Measurements from ENCODE around the gene ANKS1B. TPM values are rescaled to one million over a fixed set of nuclear protein-coding genes. Genes with fewer than 3 reads are reported as not detected.

Gene ANKS1B
- total RNA-seq, 1 experiment from 2014 or later: 18.8 TPM

DNA sequence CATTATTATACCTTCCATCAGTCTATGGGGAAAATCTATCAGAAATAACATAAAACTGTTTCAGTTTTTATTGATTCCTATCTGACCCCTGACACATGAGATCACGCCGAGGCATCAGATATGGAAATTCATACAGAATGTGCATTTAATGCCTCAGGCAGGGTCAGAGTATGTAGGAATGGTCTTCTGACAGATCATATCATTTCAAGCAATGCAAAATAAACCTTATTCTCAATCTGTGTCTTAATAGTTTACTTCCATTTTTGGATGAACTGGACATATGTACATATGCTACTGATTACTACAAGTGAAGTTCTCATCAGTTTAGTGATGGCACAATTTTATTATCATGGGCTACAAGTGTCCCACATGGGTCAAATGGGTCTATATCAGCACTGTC is 150.0 kb downstream of the ANKS1B start:
- no TSS peak for BruUV-seq (replicated peaks)
- Mint-ChIP-seq H3K4me3 (ENCODE audit: unreplicated experiment) (no peak overlapping the region), H3K27me3 (ENCODE audit: insufficient read depth, unreplicated experiment) (no peaks in the 10 kb centered on the region), H3K27ac (ENCODE audit: low read depth, unreplicated experiment) (no peak overlapping the region), H3K36me3 (ENCODE audit: insufficient read depth, unreplicated experiment) (no peaks in the 10 kb centered on the region), H3K9me3 (ENCODE audit: unreplicated experiment) (no peaks in the 10 kb centered on the region), H3K4me1 (ENCODE audit: insufficient read depth, unreplicated experiment) (peaks cover 5% of the 10 kb centered on the region)
- POLR2A ChIA-PET: no interaction called here
- intact Hi-C loops (cut with micrococcal nuclease): no loop called here
- DNase-seq (ENCODE audit: unreplicated experiment): no peak
- TF ChIP-seq, protein P1, sequence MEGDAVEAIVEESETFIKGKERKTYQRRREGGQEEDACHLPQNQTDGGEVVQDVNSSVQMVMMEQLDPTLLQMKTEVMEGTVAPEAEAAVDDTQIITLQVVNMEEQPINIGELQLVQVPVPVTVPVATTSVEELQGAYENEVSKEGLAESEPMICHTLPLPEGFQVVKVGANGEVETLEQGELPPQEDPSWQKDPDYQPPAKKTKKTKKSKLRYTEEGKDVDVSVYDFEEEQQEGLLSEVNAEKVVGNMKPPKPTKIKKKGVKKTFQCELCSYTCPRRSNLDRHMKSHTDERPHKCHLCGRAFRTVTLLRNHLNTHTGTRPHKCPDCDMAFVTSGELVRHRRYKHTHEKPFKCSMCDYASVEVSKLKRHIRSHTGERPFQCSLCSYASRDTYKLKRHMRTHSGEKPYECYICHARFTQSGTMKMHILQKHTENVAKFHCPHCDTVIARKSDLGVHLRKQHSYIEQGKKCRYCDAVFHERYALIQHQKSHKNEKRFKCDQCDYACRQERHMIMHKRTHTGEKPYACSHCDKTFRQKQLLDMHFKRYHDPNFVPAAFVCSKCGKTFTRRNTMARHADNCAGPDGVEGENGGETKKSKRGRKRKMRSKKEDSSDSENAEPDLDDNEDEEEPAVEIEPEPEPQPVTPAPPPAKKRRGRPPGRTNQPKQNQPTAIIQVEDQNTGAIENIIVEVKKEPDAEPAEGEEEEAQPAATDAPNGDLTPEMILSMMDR (IDR thresholded peaks at IDR 0.05; ENCODE audit: unreplicated experiment): no peak
- CTCF ChIA-PET: no interaction called here

DNA sequence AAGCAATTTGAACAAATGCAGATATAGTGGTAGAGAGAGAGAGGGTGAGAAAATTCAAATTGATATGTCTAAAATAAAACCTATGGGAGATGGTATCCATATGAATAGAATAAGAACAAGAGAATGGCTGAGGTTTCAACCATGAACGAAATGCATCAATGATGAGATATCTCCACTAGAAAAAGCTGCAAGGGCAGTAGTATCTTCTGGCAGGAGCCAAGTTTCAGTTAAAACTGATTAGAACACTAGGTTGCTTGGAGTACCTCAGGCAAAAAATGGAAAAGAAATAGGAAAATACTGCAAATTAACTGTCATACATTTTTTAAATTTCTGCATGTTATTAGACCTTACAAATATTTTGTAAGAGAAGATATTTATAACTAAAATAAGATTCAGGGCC is 151.3 kb downstream of the ANKS1B start:
- ChIA-PET POLR2A (interaction anchor here (0.8 kb wide), 1 partner anchor 44 kb away, joined by 3 read pairs; no protein-coding TSS in a partner anchor), CTCF (interaction anchor here (1.0 to 1.1 kb wide), 2 partner anchors 10 to 791 kb away, joined by 3 read pairs; no protein-coding TSS in a partner anchor)
- no peak overlapping the region for H3K4me3 Mint-ChIP-seq (ENCODE audit: unreplicated experiment)
- DNase-seq (ENCODE audit: unreplicated experiment): no peak
- H3K27me3 Mint-ChIP-seq (ENCODE audit: insufficient read depth, unreplicated experiment): no peaks in the 10 kb centered on the region
- peaks cover 5% of the 10 kb centered on the region for H3K4me1 Mint-ChIP-seq (ENCODE audit: insufficient read depth, unreplicated experiment)
- TF ChIP-seq, protein P1 (IDR thresholded peaks at IDR 0.05; ENCODE audit: unreplicated experiment): no peak
- H3K27ac Mint-ChIP-seq (ENCODE audit: low read depth, unreplicated experiment): no peak overlapping the region
- intact Hi-C loops (cut with micrococcal nuclease): no loop called here
- no peaks in the 10 kb centered on the region for H3K9me3 Mint-ChIP-seq (ENCODE audit: unreplicated experiment)
- BruUV-seq (replicated peaks): no TSS peak
- H3K36me3 Mint-ChIP-seq (ENCODE audit: insufficient read depth, unreplicated experiment): no peaks in the 10 kb centered on the region

DNA sequence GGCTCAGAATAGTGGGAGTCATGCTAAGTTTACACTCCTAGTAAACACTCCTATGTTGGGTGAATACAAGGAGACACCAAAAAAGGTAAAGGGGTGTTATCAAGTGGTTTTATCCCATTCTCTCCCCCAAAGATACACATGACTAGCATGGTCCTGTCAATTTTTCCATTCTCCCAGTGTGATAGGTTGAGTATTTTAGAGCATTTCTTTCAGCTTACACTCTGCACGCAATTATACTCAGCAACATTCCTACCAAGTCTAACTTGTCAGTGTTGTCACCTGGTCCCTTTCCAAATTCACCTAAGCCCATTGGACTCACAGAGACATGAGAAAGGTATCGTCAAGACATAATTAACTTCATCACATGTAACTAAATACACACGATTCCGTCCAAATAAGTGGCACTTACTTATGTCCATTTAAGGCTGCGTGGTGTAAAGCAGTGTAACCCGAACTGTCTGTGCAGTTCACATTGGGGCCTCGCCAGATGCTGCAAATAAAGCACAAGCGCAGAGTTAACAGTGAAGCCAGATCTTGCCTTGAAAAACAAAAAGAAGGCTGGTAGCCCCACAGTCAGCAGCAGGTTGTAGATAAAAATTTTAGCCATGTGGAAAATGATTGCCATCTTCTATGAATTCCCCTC is 159.7 kb downstream of the ANKS1B start:
- no peaks in the 10 kb centered on the region for H3K27me3 Mint-ChIP-seq (ENCODE audit: insufficient read depth, unreplicated experiment)
- intact Hi-C loops (cut with micrococcal nuclease): no loop called here
- no TSS peak for BruUV-seq (replicated peaks)
- H3K9me3 Mint-ChIP-seq (ENCODE audit: unreplicated experiment): no peaks in the 10 kb centered on the region
- no peak overlapping the region for H3K27ac Mint-ChIP-seq (ENCODE audit: low read depth, unreplicated experiment)
- no peak for DNase-seq (ENCODE audit: unreplicated experiment)
- H3K4me3 Mint-ChIP-seq (ENCODE audit: unreplicated experiment): no peak overlapping the region
- H3K36me3 Mint-ChIP-seq (ENCODE audit: insufficient read depth, unreplicated experiment): no peaks in the 10 kb centered on the region
- POLR2A ChIA-PET: no interaction called here
- CTCF ChIA-PET: interaction anchor here (0.6 kb wide), 1 partner anchor 1674 kb away, joined by 4 read pairs; no protein-coding TSS in a partner anchor
- TF ChIP-seq, protein P1 (IDR thresholded peaks at IDR 0.05; ENCODE audit: unreplicated experiment): no peak
- no peaks in the 10 kb centered on the region for H3K4me1 Mint-ChIP-seq (ENCODE audit: insufficient read depth, unreplicated experiment)

DNA sequence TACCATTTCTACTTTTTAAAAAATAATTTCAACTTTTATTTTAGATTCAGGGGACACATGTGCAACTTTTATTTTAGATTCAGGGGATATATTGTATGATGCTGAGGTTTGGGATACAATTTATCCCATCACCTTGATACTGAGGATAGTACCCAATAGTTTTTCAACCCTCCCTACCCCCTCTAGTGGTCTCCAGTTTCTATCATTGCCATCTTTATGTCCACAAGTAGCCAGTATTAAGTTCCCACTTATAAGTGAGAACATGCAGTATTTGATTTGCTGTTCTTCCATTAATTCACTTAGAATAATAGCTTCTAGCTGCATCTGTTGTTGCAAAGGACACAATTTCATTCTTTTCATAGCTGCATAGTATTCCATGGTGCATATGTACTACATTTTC is 162.5 kb downstream of the ANKS1B start:
- intact Hi-C loops (cut with micrococcal nuclease): no loop called here
- no peak overlapping the region for H3K4me3 Mint-ChIP-seq (ENCODE audit: unreplicated experiment)
- H3K36me3 Mint-ChIP-seq (ENCODE audit: insufficient read depth, unreplicated experiment): no peaks in the 10 kb centered on the region
- H3K27ac Mint-ChIP-seq (ENCODE audit: low read depth, unreplicated experiment): no peak overlapping the region
- H3K27me3 Mint-ChIP-seq (ENCODE audit: insufficient read depth, unreplicated experiment): no peaks in the 10 kb centered on the region
- CTCF ChIA-PET: no interaction called here
- DNase-seq (ENCODE audit: unreplicated experiment): no peak
- TF ChIP-seq, protein P1 (IDR thresholded peaks at IDR 0.05; ENCODE audit: unreplicated experiment): no peak
- no peaks in the 10 kb centered on the region for H3K4me1 Mint-ChIP-seq (ENCODE audit: insufficient read depth, unreplicated experiment)
- no TSS peak for BruUV-seq (replicated peaks)
- POLR2A ChIA-PET: no interaction called here
- H3K9me3 Mint-ChIP-seq (ENCODE audit: unreplicated experiment): no peaks in the 10 kb centered on the region

Data from MCF 10A (cell line).